ENCODE data around the gene ST3GAL4. TPM values are rescaled to one million over a fixed set of nuclear protein-coding genes. Genes with fewer than 3 reads are reported as not detected.
A peak's percentile ranks its signal among the peaks of the same experiment; 100 is the strongest.
"Not testable (repeated sequence)": the region's sequence is repeated elsewhere in the genome, so short reads cannot be mapped to it uniquely, and the experiment has no call there.

Gene ST3GAL4
- total RNA-seq, 1 experiment from 2014 or later = 11.2 TPM

DNA sequence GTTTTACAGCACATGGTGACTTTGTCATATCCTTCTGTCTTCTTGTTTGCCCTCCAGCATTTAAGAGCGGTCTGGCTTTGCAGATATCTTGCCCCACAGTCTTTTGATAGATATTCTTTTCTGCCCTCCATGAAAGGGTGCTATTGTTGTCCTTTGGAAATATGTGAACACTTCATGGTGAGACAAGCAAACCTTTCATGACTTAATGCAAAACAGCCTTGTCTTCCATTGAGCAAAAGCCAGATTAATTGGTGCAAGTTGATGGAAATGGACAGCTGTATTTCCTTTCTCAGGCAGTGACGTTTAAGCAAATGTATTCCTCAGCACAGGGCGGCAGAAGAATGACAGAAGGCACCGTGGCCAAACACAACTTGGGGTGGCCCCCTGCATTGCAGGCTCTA is 47.2 kb upstream of the ST3GAL4 start:
- peaks cover 12% of the 10 kb centered on the region for H3K4me1 Mint-ChIP-seq (ENCODE audit: low read depth, unreplicated experiment)
- ChIA-PET POLR2A (no interaction called here), CTCF (interaction anchor here (1.0 to 1.2 kb wide), 2 partner anchors 51 to 172 kb away, joined by 3 to 11 read pairs; no protein-coding TSS in a partner anchor)
- no peak for DNase-seq
- H3K4me1 ChIP-seq = 0 out of 2 replicates have a peak, but pooled peaks cover 4% of the 10 kb centered on the region
- no peak overlapping the region for H3K4me3 Mint-ChIP-seq (ENCODE audit: unreplicated experiment)
- no peaks in the 10 kb centered on the region for H3K9me3 ChIP-seq
- peaks cover 23% of the 10 kb centered on the region for H3K36me3 Mint-ChIP-seq (ENCODE audit: insufficient read depth, unreplicated experiment)
- no peak overlapping the region for H3K4me3 ChIP-seq (ENCODE audit: low read depth, low read length)
- no peak overlapping the region for H3K27ac Mint-ChIP-seq (ENCODE audit: unreplicated experiment)
- H3K27me3 Mint-ChIP-seq (ENCODE audit: insufficient read depth, unreplicated experiment) = no peaks in the 10 kb centered on the region
- no peak for TF ChIP-seq CTCF (IDR thresholded peaks at IDR 0.05; ENCODE audit: insufficient read depth in 1 of 2, low read depth in 1 of 2, low read length in 1 of 2, severe bottlenecking in 1 of 2, unreplicated experiment in 1 of 2)
- H3K9me3 Mint-ChIP-seq (ENCODE audit: unreplicated experiment) = no peaks in the 10 kb centered on the region
- H3K36me3 ChIP-seq (ENCODE audit: control insufficient read depth, insufficient read depth, low read length) = no peaks in the 10 kb centered on the region
- no peaks in the 10 kb centered on the region for H3K27me3 ChIP-seq (replicated peaks; ENCODE audit: control insufficient read depth, insufficient read depth, low read length)
- no TSS peak for BruUV-seq (replicated peaks)
- intact Hi-C loops (cut with micrococcal nuclease; ENCODE audit: unreplicated experiment) = no loop called here

GRCh38 chr11:126308771-126309170 is 46.7 kb upstream of the ST3GAL4 start:
- Mint-ChIP-seq H3K36me3 (ENCODE audit: insufficient read depth, unreplicated experiment) (peaks cover 18% of the 10 kb centered on the region), H3K4me1 (ENCODE audit: low read depth, unreplicated experiment) (peaks cover 12% of the 10 kb centered on the region)
- H3K9me3 Mint-ChIP-seq (ENCODE audit: unreplicated experiment); intact Hi-C loops (cut with micrococcal nuclease; ENCODE audit: unreplicated experiment); POLR2A ChIA-PET; H3K27me3 Mint-ChIP-seq (ENCODE audit: insufficient read depth, unreplicated experiment); BruUV-seq (replicated peaks); H3K36me3 ChIP-seq (ENCODE audit: control insufficient read depth, insufficient read depth, low read length); H3K4me3 ChIP-seq (ENCODE audit: low read depth, low read length); H3K27ac Mint-ChIP-seq (ENCODE audit: unreplicated experiment); DNase-seq; H3K9me3 ChIP-seq; H3K4me3 Mint-ChIP-seq (ENCODE audit: unreplicated experiment); H3K4me1 ChIP-seq; H3K27me3 ChIP-seq (replicated peaks; ENCODE audit: control insufficient read depth, insufficient read depth, low read length): not testable (repeated sequence)
- CTCF ChIA-PET = interaction anchor here (0.7 kb wide), 2 partner anchors 140 to 172 kb away, joined by 3 to 6 read pairs; no protein-coding TSS in a partner anchor

- Histone ChIP-seq H3K27me3 (replicated peaks; ENCODE audit: control insufficient read depth, insufficient read depth, low read length) (no peaks in the 10 kb centered on the region), H3K9me3 (no peaks in the 10 kb centered on the region), H3K36me3 (ENCODE audit: control insufficient read depth, insufficient read depth, low read length) (no peaks in the 10 kb centered on the region), H3K4me3 (ENCODE audit: low read depth, low read length) (no peak overlapping the region), H3K4me1 (no peaks in the 10 kb centered on the region)
- POLR2A ChIA-PET = interaction anchor here (0.6 kb wide), 1 partner anchor 49 kb away, joined by 3 read pairs; no protein-coding TSS in a partner anchor
- Mint-ChIP-seq H3K4me3 (ENCODE audit: unreplicated experiment) (no peak overlapping the region), H3K9me3 (ENCODE audit: unreplicated experiment) (no peaks in the 10 kb centered on the region), H3K27ac (ENCODE audit: unreplicated experiment) (no peak overlapping the region), H3K27me3 (ENCODE audit: insufficient read depth, unreplicated experiment) (no peaks in the 10 kb centered on the region), H3K4me1 (ENCODE audit: low read depth, unreplicated experiment) (no peaks in the 10 kb centered on the region), H3K36me3 (ENCODE audit: insufficient read depth, unreplicated experiment) (peaks cover 10% of the 10 kb centered on the region)
- DNase-seq = peak; percentile 81 to 86
- TF ChIP-seq CTCF (IDR thresholded peaks at IDR 0.05; ENCODE audit: insufficient read depth in 1 of 2, low read depth in 1 of 2, low read length in 1 of 2, severe bottlenecking in 1 of 2, unreplicated experiment in 1 of 2) = peak; percentile 89 to 99
- CTCF ChIA-PET = interaction anchor here (0.6 to 2.7 kb wide), 19 partner anchors 10 to 763 kb away, joined by 3 to 68 read pairs (median 3); partner anchors contain the start of gene ST3GAL4
- no TSS peak for BruUV-seq (replicated peaks)
- intact Hi-C loops (cut with micrococcal nuclease; ENCODE audit: unreplicated experiment) = loop anchor here (1.0 to 10.0 kb wide), 6 partner anchors 44 to 294 kb away; partner anchors contain the start of gene ST3GAL4
These were observed 45.1 kb upstream of the ST3GAL4 start for GRCh38 chr11:126310200-126310991.
